C4-2B (cell line): ENCODE data around the gene ERC2.

Experiments
- H3K27ac ChIP-seq: fragments of 450-650 bp; 2 replicates; pipeline ENCODE4 v1.5.1; 2017
- CTCF ChIP-seq: fragments of 450-650 bp; conservative IDR thresholded peaks from 2 replicates; pipeline ENCODE4 v1.5.1; 2017; ENCODE audit warnings: mild to moderate bottlenecking
- ZFX ChIP-seq: fragments of 450-650 bp; IDR thresholded peaks from 2 replicates; pipeline ENCODE4 v1.6.1; 2017

The ERC2 gene

DNA sequence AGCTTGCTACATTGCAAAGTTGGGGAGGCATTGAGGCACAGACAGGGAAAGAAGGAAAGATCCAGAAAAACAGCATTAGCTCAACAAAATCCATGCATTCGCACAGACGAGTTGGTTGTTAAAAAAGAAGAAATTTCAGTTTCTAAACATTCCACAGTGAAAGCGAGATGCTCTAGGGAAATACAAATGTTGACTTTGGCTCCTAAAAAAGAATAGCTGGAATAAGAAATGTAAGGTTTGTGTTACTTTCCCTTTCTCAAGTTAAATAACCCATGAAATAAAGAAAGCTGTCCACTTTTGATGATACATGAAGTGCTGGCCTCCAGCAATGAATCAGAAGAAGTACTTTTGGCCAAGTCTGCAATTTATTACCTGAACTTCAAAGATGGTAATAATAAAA is 465.1 kb downstream of the ERC2 start:
- no peak for TF ChIP-seq CTCF
- H3K27ac ChIP-seq: no peak overlapping the region

DNA sequence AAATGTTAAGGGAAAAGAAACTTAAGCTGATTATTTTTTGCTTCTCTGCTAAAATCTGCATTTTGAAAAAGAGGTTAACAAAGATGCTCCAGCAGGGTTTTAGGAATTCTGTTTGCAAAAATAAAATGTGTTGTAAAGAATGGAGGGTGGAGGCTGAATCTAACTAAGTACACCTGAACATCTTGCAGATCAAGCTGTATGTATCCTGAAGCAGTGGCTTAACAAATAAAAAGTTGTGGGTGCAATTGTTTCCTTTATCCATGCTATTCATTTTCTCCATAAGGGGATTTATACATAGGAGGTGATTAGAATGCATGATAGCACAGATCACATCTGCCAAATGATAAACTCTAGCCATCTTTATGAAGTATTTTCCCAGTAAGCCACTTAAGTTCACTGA is 466.3 kb downstream of the ERC2 start:
- no peak overlapping the region for H3K27ac ChIP-seq
- TF ChIP-seq CTCF: no peak
- TF ChIP-seq ZFX: no peak

DNA sequence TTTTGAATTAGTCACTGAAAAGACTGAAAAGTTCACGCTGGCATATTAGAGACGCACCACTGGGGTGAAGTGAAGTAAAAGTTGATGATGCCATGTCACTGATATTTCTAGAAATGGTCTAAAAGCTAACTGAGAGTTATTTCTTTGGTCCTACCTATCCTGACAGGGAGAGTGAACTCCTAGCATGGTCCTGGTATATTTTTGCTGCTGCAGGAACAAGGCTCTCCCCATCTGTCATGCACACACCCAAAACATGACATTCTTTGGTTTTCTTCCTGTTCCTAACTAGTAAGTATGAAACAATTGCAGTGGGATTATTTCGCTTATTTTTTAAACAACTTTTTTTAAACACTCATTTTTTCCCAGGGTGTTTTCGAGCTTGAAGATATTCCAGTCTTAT is 466.7 kb downstream of the ERC2 start:
- TF ChIP-seq ZFX (no peak), CTCF (no peak)
- no peak overlapping the region for H3K27ac ChIP-seq

GRCh38 chr3:55989366-55989765 is 478.9 kb downstream of the ERC2 start:
- TF ChIP-seq CTCF (no peak), ZFX (no peak)
- no peak overlapping the region for H3K27ac ChIP-seq

- TF ChIP-seq CTCF (no peak), ZFX (no peak)
- H3K27ac ChIP-seq: no peak overlapping the region
Observed at GRCh38 chr3:55988905-55989304, 479.4 kb downstream of the ERC2 start.

- no peak for TF ChIP-seq CTCF
- TF ChIP-seq ZFX: no peak
- H3K27ac ChIP-seq: no peak overlapping the region
Observed at GRCh38 chr3:55984626-55985025, 483.6 kb downstream of the ERC2 start.

DNA sequence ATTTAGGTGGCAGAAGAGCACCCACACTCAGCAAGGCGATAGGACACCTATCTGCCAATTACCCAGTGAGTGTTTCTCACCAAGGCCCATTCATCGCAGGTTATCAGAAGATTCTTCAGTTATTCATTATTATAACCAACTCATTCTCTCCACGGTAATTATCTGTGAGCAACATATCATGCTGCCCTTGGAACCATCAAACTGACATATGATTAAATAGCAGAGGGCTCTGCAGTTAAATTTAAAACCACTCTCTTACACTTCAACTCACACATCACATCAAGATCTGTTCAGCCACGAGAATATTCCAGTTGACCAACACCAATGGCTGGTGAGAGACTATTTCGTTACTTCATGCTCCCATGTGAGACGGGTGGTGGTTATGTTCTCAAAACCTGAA is 489.3 kb downstream of the ERC2 start:
- H3K27ac ChIP-seq: no peak overlapping the region
- TF ChIP-seq CTCF: no peak
- no peak for TF ChIP-seq ZFX
